Fibroblast of villous mesenchyme (primary cell): ENCODE data around the gene HPS5. TPM values are rescaled to one million over a fixed set of nuclear protein-coding genes. Genes with fewer than 3 reads are reported as not detected.
"Not testable (repeated sequence)": the region's sequence is repeated elsewhere in the genome, so short reads cannot be mapped to it uniquely, and the experiment has no call there.

ENCODE experiments used
- DNase-seq: peaks from one replicate; pipeline ENCODE4 v3.0.0-alpha.2; 2010; ENCODE audit warnings: low read depth
- H3K4me3 ChIP-seq: 2 replicates; pipeline ENCODE4 v1.5.1; 2011; ENCODE audit warnings: low read depth, mild to moderate bottlenecking, low read length
- CTCF ChIP-seq: IDR thresholded peaks from 2 replicates; pipeline ENCODE4 v1.5.1; 2012; ENCODE audit warnings: low read depth, mild to moderate bottlenecking, low read length; ENCODE audit not compliant: insufficient read depth
- total RNA-seq: library from RNA; depleted of rRNA; stranded (reverse); fragments of >200 nt; gene quantifications from 2 replicates; pipeline ENCODE4 v1.2.3, GENCODE V29; 2012

Gene HPS5
- total RNA-seq, 1 donor: 70.8 TPM

GRCh38 chr11:18277565-18278271 is 44.2 kb downstream of the HPS5 start:
- peak; percentile 49 for DNase-seq
- TF ChIP-seq CTCF: no peak
- no peak overlapping the region for H3K4me3 ChIP-seq

- no peak overlapping the region for H3K4me3 ChIP-seq
- DNase-seq: no peak
- no peak for TF ChIP-seq CTCF
Observed at GRCh38 chr11:18271206-18271605, 50.7 kb downstream of the HPS5 start.

GRCh38 chr11:18270102-18270501 is 51.8 kb downstream of the HPS5 start:
- DNase-seq: no peak
- no peak for TF ChIP-seq CTCF
- H3K4me3 ChIP-seq: no peak overlapping the region

- not testable (repeated sequence) for DNase-seq, H3K4me3 ChIP-seq
Observed at GRCh38 chr11:18269252-18269651, 52.7 kb downstream of the HPS5 start.

- not testable (repeated sequence) for DNase-seq, H3K4me3 ChIP-seq
Observed at GRCh38 chr11:18267335-18268133, 54.4 kb downstream of the HPS5 start.

- H3K4me3 ChIP-seq: no peak within 1 kb of the TSS
- DNase-seq: peak; percentile 25
- no peak for TF ChIP-seq CTCF
Observed at GRCh38 chr11:18265949-18266348, 56.0 kb downstream of the HPS5 start, which contains the start of gene SAA1. Gene SAA1 (plus strand): TSS chr11:18266264. CDS start chr11:18266888, 624 bp downstream.

- no peak for DNase-seq
- TF ChIP-seq CTCF: no peak
- no peak overlapping the region for H3K4me3 ChIP-seq
Observed at GRCh38 chr11:18264677-18265555, 57.0 kb downstream of the HPS5 start.
